ENCODE results near the gene PPIH.

DNA sequence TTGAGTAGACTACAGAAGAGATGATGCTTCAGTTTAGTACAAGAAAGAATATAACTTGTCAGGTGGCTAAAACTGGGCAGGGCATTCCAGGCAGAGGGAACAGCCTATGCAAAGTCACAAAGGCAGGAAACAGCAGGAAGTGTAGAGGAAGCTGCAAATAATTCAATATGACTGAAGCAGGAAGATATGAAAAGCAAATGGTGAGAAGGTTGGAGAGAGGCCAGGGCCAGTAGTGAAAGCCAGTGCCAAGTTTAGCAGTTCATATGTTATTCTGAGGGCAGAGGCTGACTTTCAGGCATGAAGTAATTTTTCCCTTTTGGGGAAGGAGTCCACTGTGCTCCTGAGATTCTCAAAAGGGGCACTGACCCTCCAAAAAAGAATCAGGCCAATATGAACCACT, 16.0 kb downstream of the PPIH start:
- no peak for TF ChIP-seq POLR2A (IDR thresholded peaks at IDR 0.05)
- TF ChIP-seq, protein P1, sequence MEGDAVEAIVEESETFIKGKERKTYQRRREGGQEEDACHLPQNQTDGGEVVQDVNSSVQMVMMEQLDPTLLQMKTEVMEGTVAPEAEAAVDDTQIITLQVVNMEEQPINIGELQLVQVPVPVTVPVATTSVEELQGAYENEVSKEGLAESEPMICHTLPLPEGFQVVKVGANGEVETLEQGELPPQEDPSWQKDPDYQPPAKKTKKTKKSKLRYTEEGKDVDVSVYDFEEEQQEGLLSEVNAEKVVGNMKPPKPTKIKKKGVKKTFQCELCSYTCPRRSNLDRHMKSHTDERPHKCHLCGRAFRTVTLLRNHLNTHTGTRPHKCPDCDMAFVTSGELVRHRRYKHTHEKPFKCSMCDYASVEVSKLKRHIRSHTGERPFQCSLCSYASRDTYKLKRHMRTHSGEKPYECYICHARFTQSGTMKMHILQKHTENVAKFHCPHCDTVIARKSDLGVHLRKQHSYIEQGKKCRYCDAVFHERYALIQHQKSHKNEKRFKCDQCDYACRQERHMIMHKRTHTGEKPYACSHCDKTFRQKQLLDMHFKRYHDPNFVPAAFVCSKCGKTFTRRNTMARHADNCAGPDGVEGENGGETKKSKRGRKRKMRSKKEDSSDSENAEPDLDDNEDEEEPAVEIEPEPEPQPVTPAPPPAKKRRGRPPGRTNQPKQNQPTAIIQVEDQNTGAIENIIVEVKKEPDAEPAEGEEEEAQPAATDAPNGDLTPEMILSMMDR (IDR thresholded peaks at IDR 0.05) = no peak
